GM10248 (cell line): ENCODE data around the gene GOLT1B.

ENCODE experiments used
- CTCF ChIA-PET: fragments of 300-600 bp; sonication (Branson Sonifier 250); formaldehyde crosslinking; extraction: SDS; loops from one replicate; lab custom pipeline; 2021; ENCODE audit warnings: antibody characterized with exemption; lab: Yijun Ruan, JAX
- POLR2A ChIA-PET: fragments of 350-650 bp; sonication (Branson Sonifier 250); formaldehyde crosslinking; extraction: SDS; loops from one replicate; lab custom pipeline; 2020; ENCODE audit warnings: antibody characterized with exemption; lab: Yijun Ruan, JAX
- DNase-seq: peaks from one replicate; pipeline ENCODE4 v3.0.0; 2012; ENCODE audit errors: extremely low spot score
- TF ChIP-seq, protein P1 (sequence below): IDR thresholded peaks from 2 replicates; pipeline ENCODE4 v1.5.1; 2012; ENCODE audit warnings: mild to moderate bottlenecking, low read depth; ENCODE audit errors: extremely low read depth, missing control alignments, control extremely low read depth

The GOLT1B gene

DNA sequence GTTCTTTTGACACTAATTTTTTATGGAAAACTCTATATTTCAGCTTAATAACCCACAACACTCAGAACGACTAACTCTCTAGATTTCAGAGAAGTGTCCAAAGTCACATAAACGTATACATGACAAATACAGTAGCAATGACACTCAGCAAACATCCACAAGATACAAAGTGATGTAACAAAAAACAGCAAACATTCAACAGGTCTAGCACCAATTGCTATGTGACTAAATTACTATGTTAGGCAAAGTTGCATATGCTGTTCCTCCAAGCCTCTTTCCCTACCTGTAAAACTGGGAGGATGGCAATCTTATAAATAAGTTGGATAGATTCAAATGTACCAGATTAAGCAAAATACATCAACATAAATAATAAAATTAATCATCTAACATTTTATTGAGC lies 1.8 kb upstream of the GOLT1B start:
- CTCF ChIA-PET, result interaction anchor here (1.4 to 2.1 kb wide), 2 partner anchors 11 to 13 kb away, joined by 4 to 6 read pairs; no protein-coding TSS in a partner anchor
- POLR2A ChIA-PET, result no interaction called here
- DNase-seq, result no peak
- TF ChIP-seq, protein P1, sequence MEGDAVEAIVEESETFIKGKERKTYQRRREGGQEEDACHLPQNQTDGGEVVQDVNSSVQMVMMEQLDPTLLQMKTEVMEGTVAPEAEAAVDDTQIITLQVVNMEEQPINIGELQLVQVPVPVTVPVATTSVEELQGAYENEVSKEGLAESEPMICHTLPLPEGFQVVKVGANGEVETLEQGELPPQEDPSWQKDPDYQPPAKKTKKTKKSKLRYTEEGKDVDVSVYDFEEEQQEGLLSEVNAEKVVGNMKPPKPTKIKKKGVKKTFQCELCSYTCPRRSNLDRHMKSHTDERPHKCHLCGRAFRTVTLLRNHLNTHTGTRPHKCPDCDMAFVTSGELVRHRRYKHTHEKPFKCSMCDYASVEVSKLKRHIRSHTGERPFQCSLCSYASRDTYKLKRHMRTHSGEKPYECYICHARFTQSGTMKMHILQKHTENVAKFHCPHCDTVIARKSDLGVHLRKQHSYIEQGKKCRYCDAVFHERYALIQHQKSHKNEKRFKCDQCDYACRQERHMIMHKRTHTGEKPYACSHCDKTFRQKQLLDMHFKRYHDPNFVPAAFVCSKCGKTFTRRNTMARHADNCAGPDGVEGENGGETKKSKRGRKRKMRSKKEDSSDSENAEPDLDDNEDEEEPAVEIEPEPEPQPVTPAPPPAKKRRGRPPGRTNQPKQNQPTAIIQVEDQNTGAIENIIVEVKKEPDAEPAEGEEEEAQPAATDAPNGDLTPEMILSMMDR, result no peak

DNA sequence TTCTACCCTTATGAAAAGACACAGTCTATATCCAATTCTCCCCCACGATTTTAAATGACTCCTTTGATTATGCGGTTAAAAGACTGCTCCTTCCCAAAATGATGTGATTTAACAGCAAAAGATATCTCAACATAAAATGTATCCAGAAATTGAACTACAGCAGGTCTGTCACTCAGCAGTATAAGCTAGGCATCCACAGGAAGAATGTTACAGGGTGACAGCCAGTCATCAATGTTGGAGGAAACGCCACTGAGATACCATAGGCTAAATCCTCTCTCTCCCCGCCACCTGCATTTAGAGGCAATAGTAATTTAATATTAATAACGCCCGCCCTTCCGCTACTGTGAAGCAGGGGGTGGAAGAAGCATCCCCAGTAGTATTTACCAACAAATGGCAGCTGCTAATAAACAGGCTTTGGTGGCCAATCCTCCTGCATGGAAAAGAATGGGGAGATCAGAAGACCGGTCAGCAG lies 767 bp upstream of the GOLT1B start:
- TF ChIP-seq, protein P1, result no peak
- POLR2A ChIA-PET, result interaction anchor here (1.2 kb wide), 1 partner anchor 9 kb away, joined by 3 read pairs; no protein-coding TSS in a partner anchor
- CTCF ChIA-PET, result interaction anchor here (1.1 to 2.1 kb wide), 3 partner anchors 8 to 14 kb away, joined by 3 to 6 read pairs (median 4); no protein-coding TSS in a partner anchor
- DNase-seq, result no peak

DNA sequence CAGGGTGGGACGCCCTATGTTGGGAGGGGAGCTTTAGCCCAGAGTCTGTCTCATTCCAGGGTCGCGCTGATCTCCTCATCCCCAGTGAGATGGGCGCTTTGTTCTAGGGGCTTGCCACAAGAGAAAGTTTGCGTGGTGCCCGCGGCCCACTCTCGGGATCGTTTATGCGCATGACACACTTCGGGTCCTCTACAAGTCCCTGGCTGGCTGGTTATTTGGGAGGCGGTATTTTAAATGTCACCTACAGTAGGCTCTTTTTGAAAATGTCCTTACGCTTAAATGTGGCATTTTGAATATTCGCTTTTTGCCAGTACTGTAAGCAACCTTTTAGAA lies 541 bp downstream of the GOLT1B start:
- DNase-seq, result peak; percentile 23
- TF ChIP-seq, protein P1, result no peak
- POLR2A ChIA-PET, result interaction anchor here (0.9 to 1.0 kb wide), 2 partner anchors 8 to 10 kb away, joined by 3 read pairs; no protein-coding TSS in a partner anchor
- CTCF ChIA-PET, result interaction anchor here (1.1 to 2.0 kb wide), 4 partner anchors 10 to 178 kb away, joined by 3 to 4 read pairs (median 3); no protein-coding TSS in a partner anchor

DNA sequence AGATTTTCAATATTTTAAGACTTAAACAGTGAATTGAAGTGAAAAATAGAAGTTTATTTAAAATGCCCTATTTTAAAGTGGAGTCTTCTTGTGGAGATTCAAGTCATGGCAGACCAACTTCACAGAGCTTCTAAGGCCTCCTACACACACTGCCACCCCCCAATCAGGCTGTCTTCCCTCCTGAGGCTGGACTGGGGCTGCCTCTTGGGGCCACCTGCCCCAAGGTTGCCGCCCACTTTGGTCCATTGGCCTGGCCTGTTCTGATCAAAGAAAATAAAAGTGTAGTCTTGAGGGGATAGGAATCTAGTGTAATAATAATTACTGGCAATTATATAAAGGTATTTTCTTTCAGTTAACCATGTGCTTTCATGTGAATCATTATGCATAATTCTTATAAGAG lies 1.3 kb downstream of the GOLT1B start:
- CTCF ChIA-PET, result interaction anchor here (1.7 to 2.0 kb wide), 2 partner anchors 9 to 10 kb away, joined by 3 to 4 read pairs; no protein-coding TSS in a partner anchor
- POLR2A ChIA-PET, result no interaction called here
- TF ChIP-seq, protein P1, result no peak

DNA sequence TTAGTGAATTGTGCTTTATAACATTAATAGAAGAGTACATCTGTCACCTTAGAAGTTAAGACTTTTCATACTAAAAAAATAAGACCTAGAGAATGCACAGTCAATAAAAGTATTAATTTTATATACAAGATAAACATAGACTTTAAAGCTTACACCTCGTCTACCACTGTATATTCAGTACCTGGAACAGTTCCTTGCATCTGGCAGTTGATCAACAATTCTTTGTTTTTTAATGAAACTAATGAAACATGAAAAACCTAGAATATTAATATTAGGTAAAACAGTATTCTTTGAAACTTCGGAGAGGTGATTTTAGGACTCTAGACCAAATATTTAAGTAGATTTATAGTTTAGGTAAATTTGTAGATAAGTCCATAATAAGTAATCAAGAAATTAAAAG lies 4.3 kb downstream of the GOLT1B start:
- ChIA-PET CTCF (interaction anchor here (1.4 kb wide), 1 partner anchor 10 kb away, joined by 3 read pairs; no protein-coding TSS in a partner anchor), POLR2A (no interaction called here)
- TF ChIP-seq, protein P1, result no peak
- DNase-seq, result no peak

More for the DNA sequence above, 1.3 kb downstream of the GOLT1B start:
- no peak for DNase-seq

DNA sequence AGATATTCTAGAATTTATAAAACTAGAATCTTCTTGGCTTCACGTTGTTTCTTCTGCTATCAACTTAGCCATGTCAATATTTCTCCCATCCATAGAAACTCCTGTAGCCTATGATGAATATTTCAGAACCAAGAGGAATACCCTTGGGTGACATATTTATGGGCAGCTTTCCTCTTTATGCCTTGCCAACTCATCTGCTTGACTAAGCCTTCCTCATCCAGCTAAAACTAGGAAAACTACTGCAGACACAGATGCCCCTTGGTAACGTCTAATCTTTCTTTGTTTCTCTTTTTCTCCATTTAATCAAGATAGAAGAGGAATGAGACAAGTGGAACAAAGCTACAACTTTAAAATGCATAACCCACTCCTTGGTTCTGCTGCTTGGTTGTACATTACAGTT lies 6.3 kb downstream of the GOLT1B start:
- ChIA-PET CTCF (interaction anchor here (1.9 kb wide), 1 partner anchor 14 kb away, joined by 5 read pairs; no protein-coding TSS in a partner anchor), POLR2A (no interaction called here)
- TF ChIP-seq, protein P1, result no peak
- DNase-seq, result no peak
